Central memory CD4-positive, alpha-beta T cell (primary cell): ENCODE results near the gene CTF1.
"Not testable (repeated sequence)": the region's sequence is repeated elsewhere in the genome, so short reads cannot be mapped to it uniquely, and the experiment has no call there.

Experiments
- DNase-seq: peaks from one replicate; pipeline ENCODE4 v3.0.0; 2022

The CTF1 gene

DNA sequence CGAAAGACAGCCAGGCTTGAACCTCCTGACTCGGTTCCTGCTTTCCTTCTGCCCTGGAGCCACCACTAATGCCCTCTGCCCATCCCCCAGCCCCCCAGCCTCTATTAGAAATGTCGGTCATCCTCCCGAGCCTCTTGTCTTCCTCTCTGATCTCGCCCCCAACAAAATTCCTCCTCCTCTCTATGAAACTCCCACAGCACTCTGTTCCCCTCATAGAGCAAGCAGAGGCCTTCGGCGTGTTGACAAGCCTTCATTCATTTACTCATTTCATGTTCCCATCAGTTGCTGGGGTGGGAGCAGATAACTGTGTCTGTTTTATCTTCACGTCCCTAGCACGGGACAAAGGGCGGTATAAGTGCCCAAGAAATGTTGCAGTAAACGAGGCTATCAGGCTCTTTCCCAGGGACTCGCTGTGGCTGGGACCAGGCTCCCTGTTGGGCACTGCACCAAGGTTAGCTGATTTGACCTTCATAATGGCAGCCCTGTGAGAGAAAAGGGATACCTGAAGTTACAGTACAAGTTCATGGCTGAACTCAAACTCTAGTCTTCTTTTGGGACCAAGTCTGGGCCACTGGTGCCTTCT lies 34.7 kb downstream of the CTF1 start:
- DNase-seq: no peak

DNA sequence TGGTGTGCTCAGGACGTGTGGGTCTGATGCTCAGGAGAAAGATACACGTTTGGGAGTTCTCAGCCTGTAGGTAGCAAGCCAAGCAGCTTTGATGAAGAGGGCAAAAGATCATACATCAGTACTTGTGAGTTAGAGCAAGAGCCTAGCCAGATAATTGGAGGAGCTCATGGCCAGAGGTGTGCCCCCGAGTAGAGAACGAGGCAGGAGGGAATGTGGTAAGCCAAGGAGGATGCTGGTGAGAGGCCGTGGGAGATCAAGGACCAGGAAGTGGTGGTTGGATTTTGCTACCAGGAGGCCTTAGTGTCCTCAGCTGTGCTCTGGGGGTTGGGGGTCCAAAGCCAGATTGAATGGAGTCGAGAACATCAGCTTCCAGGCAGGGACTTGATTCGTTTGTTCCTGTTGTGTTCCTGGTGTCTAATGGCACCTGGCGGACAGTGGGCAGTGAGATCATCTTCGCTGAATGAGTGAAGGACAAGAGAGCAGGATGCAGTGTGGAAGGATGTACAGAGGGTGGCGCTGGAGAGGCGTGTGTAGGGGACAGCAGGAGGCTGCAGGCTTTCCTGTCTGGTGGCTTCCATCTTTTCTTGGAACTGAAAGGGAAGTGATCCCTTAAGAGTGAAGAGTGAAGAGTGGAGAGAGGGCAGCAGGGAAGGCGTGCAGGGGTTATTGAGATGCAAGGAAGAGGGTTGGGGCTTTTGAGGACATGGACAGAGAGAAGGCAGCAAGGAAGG lies 38.6 kb downstream of the CTF1 start:
- no peak for DNase-seq

DNA sequence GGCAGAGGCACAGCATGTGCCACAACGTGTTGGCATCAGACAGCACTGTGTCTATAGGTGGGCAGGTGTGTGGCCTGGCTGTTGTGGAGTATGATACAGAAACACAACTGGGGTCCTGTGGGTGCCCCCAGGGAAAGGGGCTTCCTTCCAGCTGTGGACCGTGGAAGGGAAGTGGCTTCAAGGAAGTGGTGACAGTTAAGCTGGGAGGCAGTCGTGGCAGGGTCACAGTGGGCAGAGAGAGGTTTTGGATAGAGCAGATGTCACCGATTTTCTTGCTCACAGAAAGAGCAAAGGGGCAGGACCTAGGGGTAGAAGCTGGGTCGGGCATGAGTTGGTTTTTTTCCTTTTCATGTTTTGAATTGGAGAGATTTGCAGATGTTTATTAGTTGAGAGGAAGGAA lies 41.3 kb downstream of the CTF1 start:
- DNase-seq: no peak

DNA sequence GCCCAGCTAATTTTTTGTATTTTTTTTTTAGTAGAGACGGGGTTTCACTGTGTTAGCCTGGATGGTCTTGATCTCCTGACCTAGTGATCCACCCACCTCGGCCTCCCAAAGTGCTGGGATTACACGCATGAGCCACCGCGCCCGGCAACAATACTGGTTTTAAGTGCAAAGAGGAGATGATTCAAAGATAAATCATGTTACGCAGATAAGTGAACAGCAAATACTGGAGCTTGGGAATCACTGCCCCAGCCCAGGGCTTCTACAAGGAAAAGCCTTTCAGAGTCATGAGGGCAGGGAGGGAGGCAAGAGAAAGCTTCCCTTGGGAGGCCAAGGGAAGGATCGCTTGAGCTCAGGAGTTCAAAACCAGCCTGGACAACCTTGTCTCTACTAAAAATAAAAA lies 43.2 kb downstream of the CTF1 start:
- DNase-seq: not testable (repeated sequence)

DNA sequence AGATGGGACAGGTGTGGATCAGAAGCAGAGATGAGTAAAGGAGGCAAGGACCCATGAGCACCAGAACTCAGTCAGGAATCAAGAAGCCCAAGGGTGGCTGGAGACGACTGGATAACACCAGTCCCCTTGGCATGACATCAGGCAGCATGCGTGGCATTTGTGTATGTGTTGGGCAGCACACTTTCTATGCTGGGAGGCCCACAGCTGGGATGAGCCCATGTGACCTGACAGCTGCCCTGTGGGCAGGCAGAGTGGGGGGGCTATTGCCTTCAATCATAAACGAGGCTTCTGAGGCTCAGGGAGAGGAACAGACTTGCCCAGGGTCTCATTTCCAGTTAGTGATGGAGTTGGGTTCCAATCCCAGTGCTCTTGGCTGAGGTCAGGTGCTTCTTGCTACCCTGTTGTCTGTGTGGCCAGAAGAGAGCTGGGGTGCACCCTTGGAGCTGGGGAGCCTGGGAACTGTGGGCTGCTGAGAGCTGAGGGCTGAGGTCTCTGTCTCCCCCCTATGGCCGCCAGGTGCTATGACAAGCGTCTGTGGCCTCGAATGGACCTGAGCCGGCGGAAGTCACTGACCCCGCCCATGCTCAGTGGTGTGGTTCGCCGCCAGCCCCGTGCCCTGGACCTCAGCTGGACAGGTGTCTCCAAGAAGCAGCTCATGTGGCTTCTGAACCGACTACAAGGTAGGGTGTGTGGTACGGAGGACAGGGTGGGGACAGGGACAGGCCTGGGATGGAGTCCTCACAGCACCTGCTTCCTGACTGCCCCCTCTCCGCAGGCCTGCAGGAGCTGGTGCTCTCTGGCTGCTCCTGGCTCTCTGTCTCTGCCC lies 45.4 kb downstream of the CTF1 start:
- DNase-seq: peak; percentile 46

DNA sequence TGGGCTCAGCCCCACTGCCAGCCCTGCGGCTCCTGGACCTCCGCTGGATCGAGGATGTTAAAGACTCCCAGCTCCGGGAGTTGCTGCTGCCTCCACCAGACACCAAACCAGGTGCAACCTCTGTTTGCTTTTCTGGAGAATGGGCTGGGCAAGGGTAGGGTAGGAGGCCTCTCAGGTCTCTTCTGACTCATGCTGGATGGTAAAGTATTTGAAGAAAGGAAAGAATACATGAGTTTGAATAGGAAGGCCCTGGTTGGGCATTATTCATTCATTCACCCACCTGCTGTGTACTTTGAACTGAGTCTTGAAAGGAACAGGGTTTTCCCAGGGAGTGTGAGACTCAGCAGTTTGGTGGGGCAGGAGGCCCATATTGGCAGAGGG lies 46.0 kb downstream of the CTF1 start:
- DNase-seq: no peak

DNA sequence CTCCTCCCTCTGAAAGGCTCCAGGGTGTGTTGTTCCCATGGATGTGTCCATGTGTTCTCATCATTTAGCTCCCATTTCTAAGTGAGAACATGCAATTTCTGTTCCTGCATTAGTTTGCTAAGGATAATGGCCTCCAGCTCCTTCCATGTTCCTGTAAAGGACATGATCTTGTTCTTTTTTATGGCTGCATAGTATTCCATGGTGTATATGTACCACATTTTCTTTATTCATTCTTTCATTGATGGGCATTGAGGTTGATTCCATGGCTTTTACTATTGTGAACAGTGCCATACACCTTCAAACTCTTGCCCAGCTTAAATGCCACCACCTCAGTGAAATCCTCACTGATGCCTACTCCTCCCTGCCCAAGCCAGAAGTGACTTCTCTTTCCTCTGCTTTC lies 47.9 kb downstream of the CTF1 start:
- no peak for DNase-seq

DNA sequence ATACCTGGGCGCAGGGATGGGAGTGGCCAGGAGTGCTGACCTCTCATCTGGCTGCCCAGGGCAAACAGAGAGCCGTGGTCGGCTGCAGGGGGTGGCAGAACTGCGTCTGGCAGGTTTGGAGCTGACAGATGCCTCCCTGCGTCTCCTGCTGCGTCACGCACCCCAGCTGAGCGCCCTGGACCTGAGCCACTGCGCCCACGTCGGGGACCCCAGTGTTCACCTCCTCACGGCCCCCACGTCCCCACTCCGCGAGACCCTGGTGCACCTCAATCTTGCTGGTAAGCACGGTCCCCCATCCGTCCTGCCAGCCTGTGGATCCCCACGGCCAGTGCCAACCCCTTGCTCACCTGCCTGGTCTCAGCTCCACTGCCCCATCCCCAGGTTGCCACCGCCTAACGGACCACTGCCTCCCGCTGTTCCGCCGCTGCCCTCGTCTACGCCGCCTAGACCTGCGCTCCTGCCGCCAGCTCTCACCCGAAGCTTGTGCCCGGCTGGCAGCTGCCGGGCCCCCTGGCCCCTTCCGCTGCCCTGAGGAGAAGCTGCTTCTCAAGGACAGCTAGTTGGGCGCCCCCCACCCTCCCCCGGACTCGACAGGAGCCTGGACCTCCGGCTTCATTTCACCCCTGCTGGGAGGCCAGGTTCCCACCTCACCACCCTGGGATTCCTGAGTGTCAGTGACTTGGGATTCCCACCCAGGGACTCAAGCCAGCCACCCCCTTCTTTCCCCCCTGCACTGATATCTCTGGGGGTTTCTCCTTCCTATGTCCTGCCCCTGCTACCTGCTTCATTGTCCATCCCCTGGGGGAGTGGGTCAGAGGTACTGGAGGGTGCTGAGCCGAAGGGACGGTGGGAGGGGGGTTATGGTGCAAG lies 50.5 kb downstream of the CTF1 start:
- DNase-seq: no peak

DNA sequence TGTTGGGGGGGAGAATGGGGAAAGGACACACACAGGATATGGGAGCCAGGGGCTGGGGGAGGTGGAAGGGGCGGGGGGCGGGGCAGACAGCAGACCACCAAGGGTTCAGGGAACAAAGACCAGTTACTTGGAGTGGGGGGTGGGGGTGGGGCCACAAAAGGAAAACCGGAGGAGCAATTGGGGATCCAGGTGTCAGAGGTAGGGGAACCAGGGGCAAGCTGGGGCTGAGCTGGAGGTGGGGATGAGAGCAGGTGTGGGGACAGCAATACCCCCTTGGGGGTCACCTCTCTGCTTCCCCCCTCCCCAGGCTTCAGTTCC lies 51.1 kb downstream of the CTF1 start:
- DNase-seq: no peak

DNA sequence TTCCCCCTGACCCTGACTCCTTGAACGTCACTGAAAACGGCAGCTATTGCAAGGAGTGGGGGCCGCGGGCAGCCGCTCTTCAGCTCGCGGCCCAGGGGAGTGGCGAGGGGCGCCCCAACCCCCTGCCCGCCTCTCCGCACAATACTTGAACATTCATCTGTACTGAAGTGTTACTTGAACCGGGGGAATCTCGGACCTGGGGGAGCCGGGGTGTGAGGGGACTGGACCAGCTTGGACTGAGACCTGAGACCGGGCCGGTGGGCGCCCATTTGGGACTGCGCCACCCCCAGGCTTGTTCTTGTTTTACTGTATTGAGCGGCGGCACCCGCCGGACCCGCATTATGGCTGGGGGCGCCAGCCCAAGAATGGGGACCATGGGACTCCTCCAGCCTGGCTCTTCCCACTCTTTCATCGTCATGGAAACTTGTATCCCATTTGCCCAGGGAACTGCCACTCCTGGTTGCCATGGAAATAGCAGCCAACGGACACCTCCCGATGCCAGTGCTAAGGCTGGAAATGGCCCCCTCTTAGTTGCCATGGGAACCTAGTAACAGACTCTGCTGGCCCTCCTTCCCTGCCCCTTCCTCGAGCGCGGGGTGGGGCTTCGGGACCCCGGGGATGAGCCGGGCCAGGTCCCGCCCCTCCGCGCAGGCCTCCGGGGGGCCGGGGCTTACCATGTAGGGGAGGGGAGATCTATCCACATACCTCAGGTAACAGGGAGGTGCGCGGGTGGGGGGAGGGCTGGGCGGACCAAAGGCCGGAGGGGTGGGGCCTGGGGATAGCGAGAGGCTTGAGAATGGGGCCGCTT lies 51.6 kb downstream of the CTF1 start:
- no peak for DNase-seq

DNA sequence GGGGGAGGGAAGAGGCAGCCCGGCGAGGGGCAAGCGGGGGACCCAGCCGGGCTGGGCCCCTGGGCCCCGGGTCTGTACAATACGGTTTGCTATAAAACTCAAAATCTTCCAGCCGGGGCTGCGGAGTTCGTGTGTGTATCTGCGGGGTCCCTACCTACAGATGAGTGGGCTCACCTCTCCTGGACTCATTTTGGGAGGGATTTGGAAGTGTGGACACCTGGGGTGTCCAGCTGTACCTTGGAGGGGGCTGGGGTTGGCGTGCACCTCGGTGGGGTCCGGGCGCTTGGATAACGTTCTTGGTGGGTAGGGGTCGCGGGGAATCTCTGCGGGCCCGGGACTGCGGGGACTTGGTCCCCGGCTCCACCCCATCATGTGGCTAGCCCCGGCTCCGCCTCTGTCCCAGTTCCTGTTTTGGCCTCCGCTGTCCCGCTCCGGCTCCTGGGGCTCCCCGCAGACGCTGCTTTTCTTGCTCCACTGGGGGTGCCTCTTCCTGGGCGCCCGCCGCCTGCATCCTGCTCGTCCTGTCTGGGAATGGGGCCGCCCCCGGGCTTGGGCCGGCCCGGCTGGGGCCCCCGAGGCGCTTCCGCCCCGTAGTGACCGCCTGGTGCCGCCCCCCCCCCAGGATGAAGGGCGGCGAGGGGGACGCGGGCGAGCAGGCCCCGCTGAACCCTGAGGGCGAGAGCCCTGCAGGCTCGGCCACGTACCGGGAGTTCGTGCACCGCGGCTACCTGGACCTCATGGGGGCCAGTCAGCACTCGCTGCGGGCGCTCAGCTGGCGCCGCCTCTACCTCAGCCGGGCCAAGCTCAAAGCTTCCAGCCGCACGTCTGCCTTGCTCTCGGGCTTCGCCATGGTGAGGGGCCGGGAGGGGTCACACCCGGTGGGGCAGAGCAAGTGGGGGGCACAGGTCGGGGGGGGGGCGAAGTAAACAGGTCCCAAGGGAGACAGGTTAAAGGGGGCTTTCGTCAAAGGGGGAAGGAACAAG lies 52.5 kb downstream of the CTF1 start, which contains the start of gene ORAI3:
TSS of gene ORAI3 (plus strand) at position 402 of the 983 bp plus-strand sequence. CDS start at position 624, 222 bp downstream.
- DNase-seq: no peak

DNA sequence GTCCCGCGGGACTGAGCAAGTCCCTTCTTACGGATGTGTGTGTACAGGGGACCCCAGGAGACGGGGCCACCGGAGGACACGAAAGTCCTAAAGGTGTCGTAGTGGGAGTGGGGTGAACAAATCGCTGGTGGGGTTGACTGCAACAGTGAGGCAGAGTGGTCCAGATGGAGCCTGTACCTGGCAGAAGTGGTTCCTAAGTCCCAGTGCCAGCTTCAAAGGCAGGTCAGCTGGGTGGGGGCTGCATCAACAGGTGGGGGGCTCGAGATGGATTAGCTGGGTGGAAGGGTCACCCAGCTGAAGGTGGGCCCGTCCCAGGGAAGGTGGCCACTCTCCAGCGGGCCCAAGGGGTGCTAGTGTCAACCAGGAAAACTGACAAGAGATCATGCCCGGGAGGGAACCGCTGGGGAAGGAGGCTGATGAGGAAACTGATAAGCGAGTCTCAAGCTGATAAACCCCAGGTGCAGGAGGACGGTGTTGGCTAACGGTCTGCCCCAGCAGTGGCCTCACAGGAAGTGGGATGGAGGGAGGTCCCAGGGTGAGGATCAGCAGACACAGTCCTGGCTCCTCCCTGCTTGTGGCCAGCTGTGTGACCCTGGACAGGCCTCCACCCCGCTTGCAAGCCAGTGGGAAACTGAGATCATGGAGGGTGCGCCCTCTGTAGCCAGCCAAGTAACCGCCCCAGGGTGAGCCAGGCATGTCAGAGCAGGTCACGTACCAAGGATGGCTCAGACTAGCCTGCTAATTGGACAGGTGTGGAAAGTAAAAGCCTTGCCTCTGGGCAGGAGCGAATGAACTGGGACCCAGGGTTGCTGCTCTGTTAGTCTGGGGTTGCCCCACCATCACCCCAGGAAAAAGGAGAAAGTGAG lies 53.5 kb downstream of the CTF1 start:
- no peak for DNase-seq

DNA sequence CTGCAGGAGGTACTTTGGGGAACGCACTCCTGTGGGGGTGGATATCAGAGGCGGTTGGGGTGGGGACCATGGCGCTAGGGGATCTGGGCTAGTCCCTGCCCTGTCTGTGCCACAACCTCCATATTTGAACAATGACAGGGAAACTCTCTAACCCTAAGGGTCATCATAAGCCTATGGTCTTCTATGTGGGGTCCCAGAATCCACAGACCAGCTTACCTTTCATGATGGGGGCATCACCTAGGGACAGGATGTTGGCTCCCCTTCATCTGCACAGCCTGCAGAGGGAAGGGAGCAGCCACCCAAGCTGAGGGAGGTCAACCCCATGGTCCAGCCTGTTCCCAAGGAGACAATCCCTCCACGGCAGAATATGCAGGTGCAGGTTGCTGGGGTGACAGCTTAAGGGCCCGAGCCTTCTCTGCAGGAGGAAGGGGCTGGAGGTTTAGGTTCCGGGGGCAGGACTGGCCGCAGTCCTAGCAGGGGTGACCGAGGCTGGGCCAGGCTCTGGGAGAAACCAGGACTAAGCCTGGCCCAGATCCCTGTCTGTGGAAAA lies 54.2 kb downstream of the CTF1 start:
- no peak for DNase-seq

DNA sequence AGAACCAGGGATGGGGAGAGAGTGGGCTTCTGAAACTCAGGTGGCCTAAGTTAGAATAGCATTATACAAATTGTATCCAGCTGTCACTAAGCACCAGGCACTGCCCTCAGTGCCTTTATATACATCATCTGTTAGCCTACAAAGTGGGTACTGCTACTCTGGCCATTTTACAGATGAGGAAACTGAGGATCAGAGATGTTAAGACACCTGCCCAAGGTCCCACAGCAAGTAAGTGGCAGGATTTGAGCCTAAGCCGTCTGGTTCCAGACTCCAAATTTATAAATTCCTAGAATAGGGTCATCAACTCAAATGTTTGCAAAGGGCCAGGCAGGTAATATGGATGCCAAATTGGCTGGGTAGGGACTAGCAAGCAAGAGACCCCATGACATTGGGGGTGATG lies 54.8 kb downstream of the CTF1 start:
- DNase-seq: no peak

DNA sequence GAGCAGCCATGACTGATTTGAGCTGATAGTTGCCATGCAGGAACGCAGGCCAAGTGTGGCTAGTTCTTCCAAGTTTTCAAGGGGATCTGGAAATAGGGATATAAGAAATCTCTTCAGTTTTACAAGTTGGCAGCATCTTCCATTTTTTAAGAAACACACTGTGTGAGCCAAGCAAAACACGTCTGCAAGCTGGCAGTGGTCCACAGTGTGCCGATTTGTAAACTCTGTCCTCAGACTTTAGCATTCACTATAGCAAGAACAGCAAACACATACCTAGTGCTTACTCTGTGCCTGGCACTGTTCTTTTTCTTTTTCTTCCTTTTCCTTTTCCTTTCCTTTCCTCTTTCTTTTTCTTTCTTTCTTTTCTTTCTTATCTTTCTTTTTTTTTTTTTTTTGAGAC lies 55.3 kb downstream of the CTF1 start:
- no peak for DNase-seq

DNA sequence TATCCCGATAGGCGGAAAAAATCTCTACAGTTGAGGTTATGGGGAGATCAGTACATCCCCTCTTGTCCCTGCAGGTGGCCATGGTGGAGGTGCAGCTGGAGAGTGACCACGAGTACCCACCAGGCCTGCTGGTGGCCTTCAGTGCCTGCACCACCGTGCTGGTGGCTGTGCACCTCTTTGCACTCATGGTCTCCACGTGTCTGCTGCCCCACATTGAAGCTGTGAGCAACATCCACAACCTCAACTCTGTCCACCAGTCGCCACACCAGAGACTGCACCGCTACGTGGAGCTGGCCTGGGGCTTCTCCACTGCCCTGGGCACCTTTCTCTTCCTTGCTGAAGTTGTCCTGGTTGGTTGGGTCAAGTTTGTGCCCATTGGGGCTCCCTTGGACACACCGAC lies 56.7 kb downstream of the CTF1 start:
- DNase-seq: no peak
